Measurements from ENCODE around the gene YJU2. TPM values are rescaled to one million over a fixed set of nuclear protein-coding genes. Genes with fewer than 3 reads are reported as not detected.
A peak's percentile ranks its signal among the peaks of the same experiment; 100 is the strongest.

YJU2 gene
- total RNA-seq, 1 experiment from 2014 or later = 11.0 TPM

- Histone ChIP-seq H3K27ac (no peak overlapping the region), H3F3A (ENCODE audit: insufficient read depth, low read depth) (no peaks in the 10 kb centered on the region), H3K79me2 (ENCODE audit: low read depth) (no peaks in the 10 kb centered on the region), H3K4me2 (no peak overlapping the region), H3K4me3 (no peak overlapping the region), H4K20me1 (ENCODE audit: insufficient read depth) (no peaks in the 10 kb centered on the region), H3K27me3 (ENCODE audit: insufficient read depth, low read depth) (no peaks in the 10 kb centered on the region), H3K36me3 (ENCODE audit: low read depth) (no peaks in the 10 kb centered on the region), H3K9me3 (ENCODE audit: insufficient read depth, low read depth) (no peaks in the 10 kb centered on the region), H2AFZ (no peak overlapping the region), H3K9me2 (ENCODE audit: insufficient read depth) (no peaks in the 10 kb centered on the region), H3K4me1 (replicated peaks; ENCODE audit: insufficient read depth) (no peaks in the 10 kb centered on the region)
- TF ChIP-seq CTCF (conservative IDR thresholded peaks at IDR 0.05) = no peak
- no peak for TF ChIP-seq EZH2 (IDR thresholded peaks at IDR 0.05; ENCODE audit: low read depth)
- ChIA-PET CTCF (no interaction called here), POLR2A (ENCODE audit: unreplicated experiment) (no interaction called here)
- no peak for DNase-seq
- intact Hi-C loops (cut with micrococcal nuclease; ENCODE audit: unreplicated experiment) = no loop called here
- no TSS peak for BruUV-seq (replicated peaks)
Measured at GRCh38 chr19:4298810-4299550, 52.1 kb downstream of the YJU2 start.

- no TSS peak for BruUV-seq (replicated peaks)
- intact Hi-C loops (cut with micrococcal nuclease; ENCODE audit: unreplicated experiment) = no loop called here
- Histone ChIP-seq H3K27me3 (ENCODE audit: insufficient read depth, low read depth) (no peaks in the 10 kb centered on the region), H3K4me3 (no peak overlapping the region), H3K4me1 (replicated peaks; ENCODE audit: insufficient read depth) (no peaks in the 10 kb centered on the region), H2AFZ (no peak overlapping the region), H3K36me3 (ENCODE audit: low read depth) (no peaks in the 10 kb centered on the region), H3K79me2 (ENCODE audit: low read depth) (no peaks in the 10 kb centered on the region), H3K9me2 (ENCODE audit: insufficient read depth) (no peaks in the 10 kb centered on the region), H3K27ac (no peak overlapping the region), H3K9me3 (ENCODE audit: insufficient read depth, low read depth) (no peaks in the 10 kb centered on the region), H3K4me2 (no peak overlapping the region), H3F3A (ENCODE audit: insufficient read depth, low read depth) (no peaks in the 10 kb centered on the region; the same call in 1 of the 2 replicates), H4K20me1 (ENCODE audit: insufficient read depth) (no peaks in the 10 kb centered on the region)
- no peak for TF ChIP-seq EZH2 (IDR thresholded peaks at IDR 0.05; ENCODE audit: low read depth)
- TF ChIP-seq CTCF (conservative IDR thresholded peaks at IDR 0.05) = no peak
- DNase-seq = no peak
- ChIA-PET POLR2A (ENCODE audit: unreplicated experiment) (no interaction called here), CTCF (no interaction called here)
Measured at GRCh38 chr19:4300589-4300988, 53.7 kb downstream of the YJU2 start.

GRCh38 chr19:4301590-4302242 lies 54.8 kb downstream of the YJU2 start:
- intact Hi-C loops (cut with micrococcal nuclease; ENCODE audit: unreplicated experiment) = no loop called here

More at GRCh38 chr19:4301590-4302242, 54.8 kb downstream of the YJU2 start:
- H3K27me3 ChIP-seq (ENCODE audit: insufficient read depth, low read depth) = no peaks in the 10 kb centered on the region
- H3F3A ChIP-seq (ENCODE audit: insufficient read depth, low read depth) = no peaks in the 10 kb centered on the region; the same call in 1 of the 2 replicates
- TF ChIP-seq EZH2 (IDR thresholded peaks at IDR 0.05; ENCODE audit: low read depth) (no peak), CTCF (conservative IDR thresholded peaks at IDR 0.05) (no peak)
- no peaks in the 10 kb centered on the region for H3K36me3 ChIP-seq (ENCODE audit: low read depth)
- H2AFZ ChIP-seq = no peak overlapping the region
- H3K9me3 ChIP-seq (ENCODE audit: insufficient read depth, low read depth) = no peaks in the 10 kb centered on the region
- no peaks in the 10 kb centered on the region for H3K9me2 ChIP-seq (ENCODE audit: insufficient read depth)
- no peak overlapping the region for H3K27ac ChIP-seq
- BruUV-seq (replicated peaks) = no TSS peak
- H3K4me3 ChIP-seq = no peak overlapping the region
- peak overlapping the region; percentile 2; the same call in 1 of the 2 replicates for H3K4me2 ChIP-seq
- no peak for DNase-seq
- CTCF ChIA-PET = no interaction called here
- no peaks in the 10 kb centered on the region for H3K4me1 ChIP-seq (replicated peaks; ENCODE audit: insufficient read depth)
- POLR2A ChIA-PET (ENCODE audit: unreplicated experiment) = interaction anchor here (0.6 kb wide), 1 partner anchor 89 kb away, joined by 3 read pairs; no protein-coding TSS in a partner anchor
- H4K20me1 ChIP-seq (ENCODE audit: insufficient read depth) = no peaks in the 10 kb centered on the region
- H3K79me2 ChIP-seq (ENCODE audit: low read depth) = no peaks in the 10 kb centered on the region

All from PC-9 (cell line).